HL-60/S4 treated with retinoic acid at 250 ng/mL for 4 days and 3 days (cell line): ENCODE results near the gene PTPRU.

ENCODE experiments used
- in situ Hi-C: fragments of 300-500 bp; cut with MboI; formaldehyde crosslinking; loops from 2 replicates; pipeline ENCODE4 v1.7.0; 2022; ENCODE audit warnings: low sequenced_read_pairs

Gene PTPRU

DNA sequence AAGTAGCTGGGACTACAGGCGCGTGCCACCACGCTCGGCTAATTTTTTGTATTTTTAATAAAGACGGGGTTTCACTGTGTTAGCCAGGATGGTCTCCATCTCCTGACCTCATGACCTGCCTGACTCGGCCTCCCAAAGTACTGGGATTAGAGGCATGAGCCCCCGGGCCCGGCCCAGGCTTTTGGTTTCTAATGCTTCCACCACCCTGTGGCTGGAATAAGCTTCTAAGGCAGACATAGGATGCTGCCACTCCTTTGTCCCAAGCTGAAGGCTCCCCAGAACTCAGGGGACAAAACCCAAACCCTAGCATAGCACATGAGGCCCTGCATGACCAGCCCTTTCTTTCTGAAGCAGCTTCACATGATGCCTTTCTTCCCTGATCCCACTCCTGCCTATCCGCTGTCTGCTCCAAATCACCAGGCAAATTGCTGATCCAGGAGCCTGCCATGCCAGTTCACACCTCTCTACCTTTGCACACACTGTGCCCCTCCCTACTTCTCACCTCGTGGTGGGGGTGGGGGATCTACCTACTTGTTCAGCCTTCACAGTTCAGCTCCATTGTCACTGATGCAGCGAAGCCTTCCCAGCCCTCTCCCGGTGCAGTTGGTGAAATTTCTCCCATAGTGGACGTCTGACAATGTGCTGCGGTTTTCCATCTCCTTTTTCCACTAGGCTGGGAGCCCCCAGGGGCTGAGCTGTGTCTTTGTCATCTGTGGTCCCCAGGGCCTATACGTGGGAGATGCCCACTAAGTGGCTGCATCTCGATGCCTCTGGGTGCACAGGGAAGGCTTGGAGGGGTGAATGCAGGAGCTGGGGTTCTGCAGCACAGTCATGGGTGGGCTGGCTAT, 6.9 kb downstream of the PTPRU start:
- in situ Hi-C loops: no loop called here

DNA sequence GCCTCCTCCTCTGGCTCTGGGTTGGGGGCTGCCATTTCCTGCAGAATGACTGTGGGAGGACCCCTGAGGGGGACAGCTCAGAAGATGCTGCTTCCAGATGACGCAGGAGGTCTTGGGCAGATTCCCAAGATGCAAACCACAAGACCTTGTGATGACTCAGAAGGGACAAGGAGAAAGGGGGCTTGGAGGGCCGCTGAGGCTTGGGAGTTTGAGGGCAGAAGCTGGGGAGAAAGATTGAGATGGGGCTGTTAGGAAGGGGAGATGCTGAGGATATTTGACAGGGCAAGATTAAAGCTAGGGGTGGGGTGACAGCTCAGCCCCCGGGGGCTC, 7.5 kb downstream of the PTPRU start:
- in situ Hi-C loops: no loop called here

DNA sequence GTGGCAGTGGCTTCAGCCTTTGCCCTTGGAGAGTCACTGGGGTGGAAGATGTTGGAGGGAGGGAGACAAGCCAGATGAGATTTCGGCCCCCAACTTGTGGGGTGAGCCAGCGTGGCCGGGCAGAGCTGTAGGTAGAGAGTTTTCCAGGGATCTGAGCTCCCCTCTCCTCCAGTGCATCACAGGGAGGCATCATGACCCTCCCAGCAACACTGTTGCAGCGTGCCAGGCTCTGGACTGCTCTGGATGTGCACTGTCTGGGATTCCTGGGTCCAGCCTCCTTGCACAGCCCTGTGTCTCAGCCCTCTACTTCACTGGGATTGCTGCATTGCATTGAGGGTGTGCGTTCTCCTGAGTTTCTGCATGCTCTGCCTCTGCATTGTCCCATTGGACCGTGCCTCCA, 8.9 kb downstream of the PTPRU start:
- in situ Hi-C loops: no loop called here

DNA sequence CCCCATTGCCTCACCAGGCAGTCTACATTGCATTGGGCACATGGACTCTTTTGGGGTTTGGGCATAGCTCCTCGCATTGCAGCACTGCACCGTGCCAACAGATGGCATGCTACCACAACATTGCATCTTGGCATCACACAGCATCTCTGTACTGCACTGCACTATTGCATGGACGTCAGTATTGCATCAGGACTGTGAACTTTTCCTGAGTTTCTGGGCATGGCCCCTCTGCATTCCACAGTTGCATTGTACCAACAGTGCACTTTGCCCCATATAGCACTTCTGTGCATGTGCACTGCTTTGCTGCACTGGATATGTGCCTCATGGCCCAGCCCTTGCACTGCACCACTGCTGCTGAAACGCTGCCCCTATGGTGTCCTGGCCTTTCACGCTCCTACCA, 9.6 kb downstream of the PTPRU start:
- in situ Hi-C loops: no loop called here

DNA sequence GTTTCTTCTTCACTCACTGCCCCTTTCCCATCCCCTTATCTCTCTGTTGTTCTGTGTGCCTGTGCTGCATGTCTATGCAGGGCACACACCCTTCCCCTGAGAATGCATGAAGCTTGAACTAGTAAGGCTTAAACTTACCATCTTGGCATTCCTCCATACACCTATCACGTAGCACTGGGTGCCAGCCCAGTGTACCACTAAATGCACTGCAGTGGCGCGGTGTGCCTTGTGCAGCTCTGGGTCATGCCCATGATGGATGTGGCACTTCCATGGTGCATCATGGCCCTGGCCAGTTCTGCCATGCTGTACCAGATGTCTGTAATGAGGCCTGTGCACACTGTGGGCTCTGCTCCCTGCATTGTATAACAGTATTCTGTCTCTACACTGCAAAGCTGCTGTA, 10.7 kb downstream of the PTPRU start:
- in situ Hi-C loops: no loop called here

DNA sequence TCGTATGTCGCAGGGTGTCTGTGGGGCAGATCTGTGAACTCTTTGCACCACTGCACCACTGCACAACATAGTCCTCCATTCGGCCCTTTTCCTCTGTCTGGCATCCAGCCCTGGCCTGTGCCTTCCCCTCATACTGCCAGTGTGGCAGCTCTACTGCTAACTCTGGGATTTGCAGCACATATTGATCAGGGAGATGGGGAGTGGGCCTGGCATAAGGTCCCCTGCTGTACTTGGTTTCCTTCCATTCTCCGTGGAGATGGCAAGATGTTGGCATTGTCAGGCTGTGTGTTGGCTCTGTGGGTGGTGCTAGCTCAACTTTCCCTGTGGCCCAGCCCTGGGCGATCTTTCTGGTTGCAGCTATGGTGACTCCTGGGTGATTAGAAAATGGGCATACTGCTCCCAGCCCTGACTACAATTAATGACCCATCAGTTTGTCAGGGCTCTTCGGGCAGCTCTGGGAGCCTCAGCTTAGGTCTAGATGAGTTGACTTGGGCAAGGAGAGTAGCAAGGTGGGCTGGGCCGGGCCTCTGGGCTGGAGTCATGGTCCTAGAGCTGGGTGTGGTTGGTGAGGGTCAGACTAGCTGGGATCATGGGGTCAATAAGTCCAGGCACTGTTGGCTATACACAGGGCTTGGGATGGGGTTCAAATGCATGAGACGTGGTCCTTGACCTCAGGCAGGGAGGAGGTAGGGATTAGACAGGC, 11.4 kb downstream of the PTPRU start:
- in situ Hi-C loops: no loop called here

DNA sequence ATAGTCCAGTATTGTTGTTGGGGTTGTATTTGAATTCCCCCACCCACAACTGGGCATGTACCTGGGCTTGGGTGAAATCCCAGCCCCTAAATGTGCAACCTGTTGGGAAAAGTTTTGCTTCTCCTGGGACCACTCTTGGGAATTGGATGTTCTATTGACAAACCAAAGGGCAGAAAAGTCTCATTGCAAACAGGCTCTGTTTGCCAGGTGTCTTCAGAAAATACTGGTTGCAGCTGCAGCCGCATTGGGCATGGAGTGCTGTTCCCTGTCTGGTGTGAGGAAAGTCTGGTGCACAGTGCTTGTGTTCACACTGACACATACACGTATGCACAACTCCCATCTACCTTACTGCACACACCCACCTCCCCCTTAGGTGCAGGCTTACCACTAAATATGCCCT, 12.1 kb downstream of the PTPRU start:
- in situ Hi-C loops: no loop called here

DNA sequence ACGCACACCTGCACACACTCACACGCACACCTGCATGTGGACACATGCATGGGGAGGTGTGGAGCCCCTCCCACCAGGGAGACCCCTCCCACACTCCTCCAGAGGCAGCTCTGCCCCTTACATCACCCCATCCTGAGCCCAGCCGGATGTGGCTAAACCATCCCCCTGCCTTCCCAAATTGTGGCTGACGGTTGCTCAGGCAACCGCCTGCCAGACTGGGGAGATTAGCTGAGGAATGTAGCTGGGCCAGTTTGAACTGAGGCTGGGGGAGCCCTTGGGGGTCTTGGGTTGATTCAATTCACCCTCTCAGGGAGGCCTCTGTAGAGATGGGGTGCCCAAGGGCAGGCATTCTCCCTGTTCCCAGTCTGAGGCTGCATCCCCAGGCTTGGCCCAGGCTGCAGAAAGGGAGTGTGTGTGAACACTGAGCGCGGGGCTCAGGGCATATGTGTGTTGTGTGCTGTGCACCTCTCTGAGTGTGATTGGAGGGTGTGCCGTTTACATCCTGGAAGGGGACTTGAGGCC, 12.9 kb downstream of the PTPRU start:
- in situ Hi-C loops: no loop called here

DNA sequence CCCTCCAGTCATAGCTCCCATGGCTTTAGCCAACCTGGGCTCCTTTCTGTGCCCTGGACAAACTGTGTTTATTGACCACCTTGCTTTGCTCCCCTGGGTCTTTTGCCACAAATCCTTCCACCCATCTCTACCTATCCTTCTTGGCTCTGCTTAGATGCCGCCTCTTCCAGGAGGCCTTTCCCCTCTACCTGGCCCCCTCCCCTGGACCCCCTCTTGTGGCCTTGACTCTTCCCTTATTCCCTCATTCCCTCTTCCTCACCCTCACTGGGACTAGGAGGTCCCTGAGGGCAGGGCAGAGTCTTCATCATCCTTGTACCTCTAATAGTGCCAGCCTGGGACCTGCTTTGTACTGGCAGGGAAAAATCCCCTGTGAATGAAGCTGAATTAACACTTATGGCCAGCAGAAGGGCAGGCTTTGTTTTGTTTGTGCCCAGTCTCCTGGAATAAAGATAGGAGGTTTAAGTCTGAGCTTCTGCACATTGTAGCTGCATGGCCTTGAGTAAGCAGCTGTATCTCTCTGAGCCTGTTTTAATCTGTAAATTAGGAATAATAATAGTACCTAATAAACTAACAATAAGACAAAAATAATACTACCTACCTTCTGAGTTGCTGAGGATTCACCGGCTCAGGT, 13.7 kb downstream of the PTPRU start:
- in situ Hi-C loops: loop anchor here (25.0 kb wide), 1 partner anchor 1437 kb away; no protein-coding TSS in a partner anchor

DNA sequence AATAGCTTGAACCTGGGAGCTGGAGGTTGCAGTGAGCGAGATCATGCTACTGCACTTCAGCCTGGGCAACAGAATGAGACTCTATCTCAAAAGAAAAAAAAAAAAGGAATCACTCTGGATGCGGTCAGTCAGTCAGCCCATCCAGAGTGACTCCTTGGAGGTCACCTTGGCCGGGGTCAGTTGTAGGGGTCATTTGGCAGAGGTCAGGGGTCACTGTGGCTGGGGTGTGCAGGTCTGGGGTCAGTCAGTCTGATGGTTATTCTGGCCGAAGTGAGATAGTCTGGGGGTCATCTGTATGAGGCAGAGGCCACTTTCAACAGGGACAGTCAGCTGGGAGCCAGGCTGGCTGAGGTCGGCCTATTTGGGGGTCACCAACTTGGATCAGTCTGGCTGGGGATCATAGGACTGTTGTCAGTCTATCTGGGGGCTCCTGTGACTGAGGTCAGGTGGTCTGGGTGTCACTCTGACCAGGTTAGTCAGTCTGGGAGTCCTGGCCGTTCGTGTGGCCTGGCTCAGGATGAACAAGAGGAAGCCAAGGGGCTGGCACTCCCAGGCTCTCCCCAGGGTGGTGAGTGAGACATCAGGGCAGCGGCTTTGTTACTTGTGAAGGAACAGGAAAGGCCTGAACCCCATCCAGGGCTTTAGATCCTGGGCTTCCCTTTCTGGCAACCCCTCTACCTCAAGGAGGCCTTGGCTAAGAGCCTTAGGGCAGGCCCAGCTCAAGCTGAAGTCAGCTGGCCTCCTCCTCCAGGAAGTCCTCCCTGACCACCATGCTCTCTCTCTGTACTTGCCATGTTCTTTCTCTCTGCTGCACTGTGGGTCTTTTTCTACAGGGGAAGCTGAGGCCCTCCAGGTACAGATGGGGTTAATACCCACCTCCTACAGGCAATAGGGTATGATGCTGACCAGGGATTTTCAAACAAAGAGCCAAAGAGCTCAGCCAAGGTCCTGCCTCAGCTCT, 15.1 kb downstream of the PTPRU start:
- in situ Hi-C loops: loop anchor here (25.0 kb wide), 1 partner anchor 1436 kb away; no protein-coding TSS in a partner anchor

DNA sequence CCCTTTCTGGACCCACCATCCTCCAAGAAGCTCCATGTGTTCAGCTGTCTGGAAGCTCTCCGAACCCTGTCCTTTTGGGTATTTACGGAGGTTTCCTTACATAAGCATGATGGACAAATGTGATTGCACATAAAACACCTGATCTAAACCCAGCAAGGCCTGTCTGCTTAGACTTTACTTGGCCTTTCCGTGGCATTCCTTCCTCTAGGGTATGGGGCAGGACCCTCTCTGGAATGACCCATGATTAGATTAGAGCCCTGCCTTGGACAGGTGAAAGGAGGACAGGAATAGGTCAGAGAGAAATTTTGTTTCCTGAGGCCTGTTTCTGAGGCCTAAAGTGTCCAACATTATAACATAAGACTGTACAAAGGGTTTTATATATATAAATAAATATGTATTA, 16.9 kb downstream of the PTPRU start:
- in situ Hi-C loops: loop anchor here (25.0 kb wide), 1 partner anchor 1434 kb away; no protein-coding TSS in a partner anchor

DNA sequence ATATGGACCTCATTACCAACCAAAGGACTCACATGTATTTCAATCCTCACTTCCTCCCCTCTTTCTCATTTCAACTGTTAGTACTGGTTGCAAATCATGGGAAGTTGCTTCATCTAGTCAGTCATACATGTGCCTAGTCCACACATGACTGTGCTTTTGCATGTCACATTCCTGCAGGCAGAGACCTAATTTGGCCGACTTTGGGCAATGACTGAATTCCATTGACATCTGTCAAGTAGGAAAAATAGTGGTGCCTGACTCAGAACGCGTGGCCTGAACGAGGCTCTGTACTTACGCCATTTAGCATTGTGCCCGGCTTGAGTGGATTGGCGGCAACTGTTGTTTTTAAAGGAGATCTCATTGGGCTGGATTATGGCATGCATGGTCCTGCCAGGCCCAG, 18.0 kb downstream of the PTPRU start:
- in situ Hi-C loops: loop anchor here (25.0 kb wide), 1 partner anchor 1433 kb away; no protein-coding TSS in a partner anchor

DNA sequence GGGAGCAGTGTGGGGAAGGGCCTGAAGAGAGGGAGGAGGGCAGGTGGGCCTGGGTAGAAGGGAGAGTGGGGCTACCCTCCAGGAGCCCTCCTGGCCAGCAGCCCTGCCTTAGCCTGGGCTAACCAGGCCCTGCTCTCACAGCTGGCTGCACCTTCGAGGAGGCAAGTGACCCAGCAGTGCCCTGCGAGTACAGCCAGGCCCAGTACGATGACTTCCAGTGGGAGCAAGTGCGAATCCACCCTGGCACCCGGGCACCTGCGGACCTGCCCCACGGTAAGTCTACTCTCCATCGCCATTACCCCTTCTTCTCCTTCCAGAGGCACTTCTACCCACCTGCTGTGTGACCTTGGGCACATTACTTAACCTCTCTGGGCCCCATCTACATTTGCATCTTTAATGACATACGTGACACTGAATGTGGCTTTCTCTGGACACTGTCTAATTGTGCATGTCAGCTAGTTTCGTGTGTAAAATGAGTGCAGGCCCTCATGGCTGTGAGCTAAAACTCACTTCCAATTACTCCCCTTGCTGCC, 18.9 kb downstream of the PTPRU start:
- in situ Hi-C loops: loop anchor here (25.0 kb wide), 1 partner anchor 1432 kb away; no protein-coding TSS in a partner anchor

DNA sequence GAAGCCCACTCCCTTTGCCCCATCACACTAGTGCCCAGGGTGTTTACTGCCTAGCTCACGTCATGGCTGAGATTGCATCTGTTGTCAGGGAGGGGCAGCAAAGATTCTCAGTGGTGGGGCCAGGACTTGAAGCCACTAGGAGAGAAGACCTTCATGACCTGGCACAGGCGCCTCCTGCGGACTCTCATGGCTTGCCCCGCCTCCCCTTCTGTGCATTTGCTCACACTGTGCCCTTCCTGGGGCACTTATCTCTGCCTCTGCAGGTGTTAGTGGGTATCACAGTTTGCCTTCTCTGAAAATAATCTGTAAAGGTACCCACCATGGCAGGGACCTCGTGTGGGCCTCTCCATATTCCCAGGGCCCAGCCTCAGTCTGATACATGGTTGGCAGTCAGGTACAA, 20.1 kb downstream of the PTPRU start:
- in situ Hi-C loops: loop anchor here (25.0 kb wide), 1 partner anchor 1431 kb away; no protein-coding TSS in a partner anchor

DNA sequence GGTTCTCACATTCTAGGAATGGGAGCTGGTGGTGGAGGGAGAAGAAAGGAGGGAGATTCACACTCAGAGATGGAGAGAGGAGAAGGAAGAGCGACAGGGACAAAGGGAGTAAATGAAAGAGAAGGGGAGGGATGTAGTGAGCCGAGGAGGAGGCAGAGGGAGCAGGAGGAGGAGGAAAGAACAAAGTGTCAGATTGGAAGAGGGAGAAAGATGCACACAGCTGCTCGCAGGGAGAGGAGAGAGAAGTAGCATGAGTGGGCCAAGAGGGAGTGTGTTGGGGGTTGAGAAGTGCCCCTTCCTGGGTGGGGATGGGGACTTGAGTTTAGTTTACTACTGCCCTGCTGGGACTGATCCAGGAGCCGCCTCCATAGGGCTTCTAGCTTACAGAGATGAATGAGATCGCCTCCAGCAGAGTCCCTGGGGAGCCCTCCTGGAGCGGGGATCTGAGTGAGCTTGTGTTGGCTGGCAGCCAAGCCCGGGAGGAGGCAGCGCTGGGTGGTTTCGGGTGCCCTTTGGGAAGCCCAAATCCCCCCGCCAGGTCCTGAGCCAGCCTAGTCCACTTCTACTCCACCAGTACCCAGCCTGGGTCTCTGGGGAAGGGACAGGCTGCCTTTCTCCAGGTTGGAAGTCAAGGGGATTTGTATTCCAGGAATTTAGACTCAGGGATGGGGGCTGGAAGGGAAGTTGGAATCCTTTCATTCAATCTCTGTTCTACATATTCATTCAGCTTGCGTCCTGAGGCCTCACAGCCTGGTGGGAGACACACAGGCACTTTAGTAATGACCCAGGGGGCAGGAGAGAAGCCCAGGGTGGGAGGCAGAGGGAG, 20.9 kb downstream of the PTPRU start:
- in situ Hi-C loops: loop anchor here (25.0 kb wide), 1 partner anchor 1430 kb away; no protein-coding TSS in a partner anchor

DNA sequence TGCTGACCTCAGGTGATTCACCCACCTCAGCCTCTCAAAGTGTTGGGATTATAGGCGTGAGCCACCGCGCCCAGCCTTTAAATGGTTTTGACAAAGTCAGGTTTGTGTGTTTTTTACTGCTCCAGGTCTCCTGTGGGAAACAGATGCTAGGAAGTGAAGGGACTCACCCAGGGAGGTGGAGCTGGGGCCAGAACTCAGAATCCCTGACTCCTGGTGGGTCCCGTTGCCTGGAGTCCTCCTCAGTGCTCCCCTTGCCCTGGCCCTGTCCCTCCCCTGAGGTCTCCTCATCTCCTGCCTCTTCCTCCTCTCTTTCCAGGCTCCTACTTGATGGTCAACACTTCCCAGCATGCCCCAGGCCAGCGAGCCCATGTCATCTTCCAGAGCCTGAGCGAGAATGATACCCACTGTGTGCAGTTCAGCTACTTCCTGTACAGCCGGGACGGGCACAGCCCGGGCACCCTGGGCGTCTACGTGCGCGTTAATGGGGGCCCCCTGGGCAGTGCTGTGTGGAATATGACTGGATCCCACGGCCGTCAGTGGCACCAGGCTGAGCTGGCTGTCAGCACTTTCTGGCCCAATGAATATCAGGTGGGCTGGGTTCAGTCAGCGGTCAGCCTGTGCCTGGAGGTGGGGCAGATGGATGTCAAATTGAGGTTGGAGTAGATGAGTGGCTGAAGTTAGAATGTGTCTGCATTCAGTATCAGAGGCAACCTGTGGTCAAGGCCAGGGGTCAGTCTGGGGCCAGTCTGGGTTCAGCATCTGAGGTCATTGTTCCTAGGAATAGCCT, 22.1 kb downstream of the PTPRU start:
- in situ Hi-C loops: loop anchor here (25.0 kb wide), 1 partner anchor 1429 kb away; no protein-coding TSS in a partner anchor

DNA sequence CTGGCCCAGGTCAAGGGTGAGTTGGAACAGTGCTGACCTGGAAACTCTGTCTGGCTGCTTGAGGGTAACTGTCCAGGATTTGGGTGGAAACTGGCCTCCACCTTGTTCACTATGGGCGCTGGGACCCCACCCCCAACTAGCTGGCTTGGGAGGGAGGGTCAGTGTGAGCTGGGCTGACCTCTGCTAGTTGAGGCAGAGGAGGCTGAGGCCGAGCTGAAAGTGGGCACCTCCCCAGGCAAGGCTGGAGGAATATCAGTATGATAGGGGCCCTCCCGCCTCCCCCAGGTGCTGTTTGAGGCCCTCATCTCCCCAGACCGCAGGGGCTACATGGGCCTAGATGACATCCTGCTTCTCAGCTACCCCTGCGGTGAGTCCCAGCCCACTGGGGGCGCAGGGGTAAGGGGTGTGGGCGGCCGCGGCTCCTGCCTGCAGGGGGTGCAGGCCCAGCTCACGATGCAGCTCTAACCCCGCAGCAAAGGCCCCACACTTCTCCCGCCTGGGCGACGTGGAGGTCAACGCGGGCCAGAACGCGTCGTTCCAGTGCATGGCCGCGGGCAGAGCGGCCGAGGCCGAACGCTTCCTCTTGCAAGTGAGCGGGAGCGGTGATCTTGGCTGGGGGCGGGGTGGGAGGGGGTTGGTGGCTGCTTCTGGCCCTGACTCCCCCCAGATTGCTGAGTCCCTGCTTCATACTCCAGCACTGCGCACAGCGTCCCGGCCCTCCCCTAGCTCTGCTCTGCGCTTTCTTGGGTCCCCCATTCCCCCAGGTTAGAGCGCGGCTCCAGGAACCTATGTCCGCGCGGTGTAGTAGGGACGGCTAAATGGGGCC, 22.9 kb downstream of the PTPRU start:
- in situ Hi-C loops: loop anchor here (25.0 kb wide), 1 partner anchor 1428 kb away; no protein-coding TSS in a partner anchor
